IMR-90 (cell line): ENCODE measurements around the gene NUDT1. TPM values are rescaled to one million over a fixed set of nuclear protein-coding genes. Genes with fewer than 3 reads are reported as not detected.

Experiments used
- ATAC-seq: fragments of 200-7000 bp; cut with Tn5 transposase; 2 replicates; pipeline ENCODE4 v1.9.1; 2020; ENCODE audit warnings: low read depth, mild to moderate bottlenecking, moderate library complexity
- BruUV-seq: library from RNA; stranded (reverse); fragments of 400-500 nt; replicated peaks from 2 replicates; lab custom pipeline; 2021; lab: Mats Ljungman, UMichigan
- CTCF ChIA-PET: fragments of 300-600 bp; formaldehyde crosslinking; extraction: SDS; loops from one replicate; lab custom pipeline; 2021; ENCODE audit warnings: antibody characterized with exemption; lab: Yijun Ruan, JAX
- POLR2A ChIA-PET: fragments of 300-600 bp; sonication (Branson Sonifier 250); formaldehyde crosslinking; loops from one replicate; lab custom pipeline; 2022; ENCODE audit warnings: antibody characterized with exemption; ENCODE audit not compliant: unreplicated experiment; lab: Charles Lee
- DNase-seq: peaks from one replicate; pipeline ENCODE4 v3.0.0; 2013
- H2AFZ ChIP-seq: replicated peaks from 2 replicates; pipeline ENCODE3; 2013; ENCODE audit warnings: low read length, mild to moderate bottlenecking; ENCODE audit not compliant: poor library complexity
- H2AK5ac ChIP-seq: 2 replicates; pipeline ENCODE4 v1.6.1; 2013; ENCODE audit warnings: low read depth, low read length, inconsistent platforms
- H2AK9ac ChIP-seq: replicated peaks from 2 replicates; pipeline ENCODE3; 2013; ENCODE audit warnings: mild to moderate bottlenecking, low read depth, low read length, moderate library complexity; ENCODE audit not compliant: poor library complexity
- H2BK120ac ChIP-seq: 2 replicates; pipeline ENCODE4 v1.6.1; 2013; ENCODE audit warnings: low read depth, low read length, inconsistent platforms
- H2BK15ac ChIP-seq: 3 replicates; pipeline ENCODE4 v1.6.1; 2013; ENCODE audit warnings: low read depth, low read length, inconsistent platforms
- H2BK20ac ChIP-seq: 2 replicates; pipeline ENCODE4 v1.6.1; 2013; ENCODE audit warnings: low read depth, mild to moderate bottlenecking, inconsistent platforms, low read length, moderate library complexity
- H2BK5ac ChIP-seq: 2 replicates; pipeline ENCODE4 v1.6.1; 2013; ENCODE audit warnings: mild to moderate bottlenecking, low read depth, low read length, inconsistent platforms; ENCODE audit not compliant: poor library complexity, severe bottlenecking
- H3K14ac ChIP-seq: replicated peaks from 2 replicates; pipeline ENCODE4 v1.6.1; 2013; ENCODE audit warnings: low read depth, low read length, inconsistent platforms
- H3K18ac ChIP-seq: 2 replicates; pipeline ENCODE4 v1.6.1; 2013; ENCODE audit warnings: low read depth, low read length, control low read depth
- H3K23ac ChIP-seq: 2 replicates; pipeline ENCODE4 v1.6.1; 2013; ENCODE audit warnings: low read depth, low read length, inconsistent platforms
- H3K27ac ChIP-seq: 2 replicates; pipeline ENCODE4 v1.5.1; 2013; ENCODE audit warnings: mild to moderate bottlenecking, control low read depth, low read length; ENCODE audit not compliant: insufficient read depth
- H3K27me3 ChIP-seq: 2 replicates; pipeline ENCODE4 v1.6.1; 2013; ENCODE audit warnings: low read length; ENCODE audit not compliant: control insufficient read depth, insufficient read depth
- H3K36me3 ChIP-seq: 2 replicates; pipeline ENCODE4 v1.6.1; 2013; ENCODE audit warnings: low read length, mixed read lengths; ENCODE audit not compliant: control insufficient read depth, insufficient read depth
- H3K4ac ChIP-seq: 2 replicates; pipeline ENCODE4 v1.6.1; 2013; ENCODE audit warnings: low read depth, low read length, inconsistent platforms
- H3K4me1 ChIP-seq: 2 replicates; pipeline ENCODE4 v1.6.1; 2013; ENCODE audit warnings: low read length, mixed read lengths; ENCODE audit not compliant: control insufficient read depth, insufficient read depth
- H3K4me2 ChIP-seq: 2 replicates; pipeline ENCODE4 v1.6.1; 2013; ENCODE audit warnings: low read depth, mild to moderate bottlenecking, control low read depth, low read length, moderate library complexity
- H3K4me3 ChIP-seq: 2 replicates; pipeline ENCODE4 v1.5.1; 2013; ENCODE audit warnings: low read depth, mild to moderate bottlenecking, control low read depth, low read length, moderate library complexity; ENCODE audit not compliant: insufficient read depth
- H3K56ac ChIP-seq: 2 replicates; pipeline ENCODE4 v1.6.1; 2013; ENCODE audit warnings: low read length, inconsistent platforms; ENCODE audit not compliant: insufficient read depth; ENCODE audit errors: extremely low read depth
- H3K79me1 ChIP-seq, 2 experiments: 2 replicates each; pipeline ENCODE4 v1.6.1; 2013; ENCODE audit warnings: low read length in 2 of 2, inconsistent platforms in 1 of 2, low read depth in 1 of 2
- H3K9ac ChIP-seq: 2 replicates; pipeline ENCODE4 v1.6.1; 2013; ENCODE audit warnings: low read depth, low read length, control low read depth
- H3K9me1 ChIP-seq: 2 replicates; pipeline ENCODE4 v1.6.1; 2013; ENCODE audit warnings: low read length, inconsistent platforms; ENCODE audit not compliant: insufficient read depth
- H3K9me3 ChIP-seq: 2 replicates; pipeline ENCODE4 v1.6.1; 2013; ENCODE audit warnings: low read length; ENCODE audit not compliant: control insufficient read depth, insufficient read depth
- H4K20me1 ChIP-seq: 2 replicates; pipeline ENCODE4 v1.6.1; 2013; ENCODE audit warnings: low read length, inconsistent platforms; ENCODE audit not compliant: insufficient read depth
- H4K5ac ChIP-seq: 2 replicates; pipeline ENCODE4 v1.6.1; 2013; ENCODE audit warnings: mild to moderate bottlenecking, low read depth, low read length, control low read depth
- H4K8ac ChIP-seq, 2 experiments: 2 replicates each; pipeline ENCODE4 v1.6.1; 2013; ENCODE audit warnings: low read depth in 2 of 2, low read length in 2 of 2, control low read depth in 1 of 2, inconsistent platforms in 1 of 2
- H4K91ac ChIP-seq: 2 replicates; pipeline ENCODE4 v1.6.1; 2013; ENCODE audit warnings: low read depth, low read length, inconsistent platforms; ENCODE audit not compliant: insufficient read depth
- BHLHE40 ChIP-seq: fragments of 150-350 bp; IDR thresholded peaks from 2 replicates; pipeline ENCODE4 v1.6.1; 2016; ENCODE audit warnings: mild to moderate bottlenecking, low read depth, low read length
- CEBPB ChIP-seq: IDR thresholded peaks from 2 replicates; pipeline ENCODE4 v1.6.1; 2012; ENCODE audit warnings: low read depth, low read length, improper control_type of control experiment
- ELK1 ChIP-seq: fragments of 150-350 bp; IDR thresholded peaks from 2 replicates; pipeline ENCODE4 v1.6.1; 2016; ENCODE audit warnings: low read depth, mild to moderate bottlenecking, low read length, moderate library complexity, borderline replicate concordance
- FOS ChIP-seq: fragments of 150-350 bp; IDR thresholded peaks from 2 replicates; pipeline ENCODE4 v1.6.1; 2016; ENCODE audit warnings: low read depth, low read length
- MAFK ChIP-seq: IDR thresholded peaks from 2 replicates; pipeline ENCODE4 v1.6.1; 2012; ENCODE audit warnings: low read depth, low read length, improper control_type of control experiment
- POLR2A ChIP-seq: IDR thresholded peaks from 2 replicates; pipeline ENCODE4 v1.6.1; 2012; ENCODE audit warnings: mild to moderate bottlenecking, low read depth, low read length
- RFX5 ChIP-seq: IDR thresholded peaks from 2 replicates; pipeline ENCODE4 v1.8.0; 2012; ENCODE audit warnings: low read depth, mild to moderate bottlenecking, low read length, moderate library complexity
- WGBS, 2 experiments: methylation state at CpG; one replicate each; pipeline versions ENCODE4 v1.1.5 to v1.1.7; 2013; ENCODE audit warnings: missing lambda C conversion rate in 2 of 2; ENCODE audit not compliant: insufficient read length in 1 of 2; ENCODE audit errors: extremely low coverage in 2 of 2; 5-methylcytosine and 5-hydroxymethylcytosine counted together
- dilution Hi-C: fragments of 300-500 bp; cut with HindIII; formaldehyde crosslinking; loops from one replicate; pipeline ENCODE4 v1.14.3; 2018; ENCODE audit warnings: low sequenced_read_pairs; ENCODE audit not compliant: unreplicated experiment
- in situ Hi-C: fragments of 300-500 bp; cut with MboI; formaldehyde crosslinking; loops from 3 replicates; pipeline ENCODE4 v1.14.3; 2019; ENCODE audit warnings: low sequenced_read_pairs, inconsistent platforms, mixed read lengths
- intact Hi-C: fragments of 100-400 bp; cut with micrococcal nuclease; formaldehyde crosslinking; loops from 2 replicates; pipeline ENCODE4 v1.10.0; 2022
- polyA plus RNA-seq, 3 experiments: library from polyadenylated mRNA; depleted of rRNA; stranded (reverse); fragments of >200 nt; gene quantifications; 2 replicates each; pipeline ENCODE4 v1.2.3, GENCODE V29; 2012; ENCODE audit warnings: low replicate concordance in 1 of 3
- total RNA-seq: library from RNA; depleted of rRNA; stranded (reverse); fragments of >200 nt; gene quantifications from 2 replicates; pipeline ENCODE4 v1.2.3, GENCODE V29; 2012

Gene NUDT1
- total and polyA plus RNA-seq, 2 of the 4 experiments (the other 2 are of a cell fraction) = 33.4 to 49.1 TPM

GRCh38 chr7:2272031-2272430 is 30.0 kb downstream of the NUDT1 start:
- H2BK15ac ChIP-seq = no peak overlapping the region
- H3K9me3 ChIP-seq = no peaks in the 10 kb centered on the region
- no TSS peak for BruUV-seq
- no peak for DNase-seq
- H3K27ac ChIP-seq = no peak overlapping the region
- no peak overlapping the region for H4K91ac ChIP-seq
- H3K4me3 ChIP-seq = no peak overlapping the region
- peaks cover 16% of the 10 kb centered on the region for H3K36me3 ChIP-seq
- H3K4ac ChIP-seq = no peak overlapping the region
- H3K79me1 ChIP-seq = peaks cover 0 to 8% of the 10 kb centered on the region in 2 experiments; a peak in 1 of 4 replicates
- H4K20me1 ChIP-seq = 0 out of 2 replicates have a peak, but pooled peaks cover 4% of the 10 kb centered on the region
- no peak overlapping the region for H2AFZ ChIP-seq
- CTCF ChIA-PET = no interaction called here
- intact Hi-C loops (no loop called here), dilution Hi-C loops (no loop called here), in situ Hi-C loops (no loop called here)
- H3K18ac ChIP-seq = no peak overlapping the region
- H2BK120ac ChIP-seq = no peak overlapping the region
- no peak overlapping the region for H4K5ac ChIP-seq
- no peak for TF ChIP-seq FOS
- no peak for TF ChIP-seq ELK1
- TF ChIP-seq RFX5 = no peak
- TF ChIP-seq BHLHE40 = no peak
- TF ChIP-seq POLR2A = no peak
- TF ChIP-seq MAFK = no peak
- TF ChIP-seq CEBPB = no peak
- no peaks in the 10 kb centered on the region for H3K27me3 ChIP-seq
- H2BK5ac ChIP-seq = no peak overlapping the region
- no peaks in the 10 kb centered on the region for H3K9me1 ChIP-seq
- no peak overlapping the region for H3K9ac ChIP-seq
- H3K4me2 ChIP-seq = no peak overlapping the region
- no peak overlapping the region for H3K56ac ChIP-seq
- peaks cover 10% of the 10 kb centered on the region for H3K4me1 ChIP-seq
- 74% methylated on average over 5 of the region's 9 CpGs; no CpG with 5 or more reads in 1 of the 2 experiments for WGBS, 2 experiments
- no peak overlapping the region for H3K14ac ChIP-seq
- no peak overlapping the region for H2AK9ac ChIP-seq
- no peak overlapping the region for H4K8ac ChIP-seq
- H2AK5ac ChIP-seq = no peak overlapping the region
- H2BK20ac ChIP-seq = no peak overlapping the region
- no peak for ATAC-seq
- no peak overlapping the region for H3K23ac ChIP-seq
- POLR2A ChIA-PET = no interaction called here
